ENCODE data around the gene CASQ2. TPM values are rescaled to one million over a fixed set of nuclear protein-coding genes. Genes with fewer than 3 reads are reported as not detected.

Gene CASQ2
- polyA plus RNA-seq, 1 donor from 2014 or later = not detected

DNA sequence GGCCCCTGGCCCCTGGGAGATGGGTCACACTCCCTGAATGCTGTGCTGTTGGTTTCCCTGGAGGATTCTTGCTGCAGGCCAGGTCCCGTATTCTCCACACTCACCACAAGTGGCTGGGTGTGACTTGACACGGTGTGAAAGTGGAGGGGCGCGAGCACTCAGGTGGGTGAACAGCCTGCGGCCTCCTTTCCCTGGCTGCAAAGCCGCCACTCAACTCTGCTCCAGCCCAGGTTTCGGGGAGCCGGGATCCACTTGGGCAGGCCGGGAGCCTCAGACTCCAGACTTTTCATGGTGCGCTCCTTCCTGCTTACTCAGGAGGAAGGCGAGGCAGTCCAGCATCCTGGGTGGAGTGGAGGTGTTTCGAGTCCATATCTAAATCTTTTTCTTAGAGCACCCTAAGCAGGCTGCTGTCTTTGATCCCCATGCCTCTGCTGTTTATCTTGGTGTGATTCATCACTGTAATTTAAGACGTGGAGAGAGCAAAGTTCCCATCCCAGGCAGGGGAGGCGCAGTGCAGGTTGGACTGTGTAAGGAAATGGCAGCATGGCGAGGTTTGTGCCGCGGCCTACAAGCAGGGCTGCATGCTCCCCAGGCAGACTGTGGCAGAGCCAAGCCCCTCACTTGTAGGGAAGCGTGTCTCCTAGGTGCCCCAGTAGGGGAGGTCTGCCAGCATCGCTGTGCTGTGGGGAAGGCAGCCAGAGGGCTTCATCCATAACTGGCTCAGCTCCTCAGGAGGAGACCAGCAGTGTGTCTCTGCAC lies 97.2 kb downstream of the CASQ2 start:
- H3K36me3 ChIP-seq (ENCODE audit: insufficient read depth, low read length) = no peaks in the 10 kb centered on the region
- no peak overlapping the region for H3K4me2 ChIP-seq (ENCODE audit: low read length)
- H3K9ac ChIP-seq (ENCODE audit: low read length) = no peak overlapping the region
- no peak overlapping the region for H3K27ac ChIP-seq (ENCODE audit: low read length)
- no peaks in the 10 kb centered on the region for H4K20me1 ChIP-seq (ENCODE audit: insufficient read depth)
- H3K79me2 ChIP-seq (replicated peaks; ENCODE audit: insufficient read depth, low read length) = no peaks in the 10 kb centered on the region
- no peaks in the 10 kb centered on the region for H3F3A ChIP-seq (ENCODE audit: insufficient read depth, low read length, poor library complexity, severe bottlenecking)
- H3K27me3 ChIP-seq (ENCODE audit: insufficient read depth, low read depth, low read length) = no peaks in the 10 kb centered on the region
- no peaks in the 10 kb centered on the region for H3K9me3 ChIP-seq (ENCODE audit: low read length)
- H3K4me3 ChIP-seq (ENCODE audit: low read length) = no peak overlapping the region
- no peak overlapping the region for H2AFZ ChIP-seq (ENCODE audit: low read depth, low read length)
- TF ChIP-seq RAD21 (conservative IDR thresholded peaks at IDR 0.05) (no peak), EP300 (conservative IDR thresholded peaks at IDR 0.05; ENCODE audit: poor library complexity, severe bottlenecking) (no peak), EZH2 (IDR thresholded peaks at IDR 0.05; ENCODE audit: borderline replicate concordance, insufficient read depth, low read length, poor library complexity, severe bottlenecking) (no peak)
- no peaks in the 10 kb centered on the region for H3K9me2 ChIP-seq (ENCODE audit: insufficient read depth, low read length)

DNA sequence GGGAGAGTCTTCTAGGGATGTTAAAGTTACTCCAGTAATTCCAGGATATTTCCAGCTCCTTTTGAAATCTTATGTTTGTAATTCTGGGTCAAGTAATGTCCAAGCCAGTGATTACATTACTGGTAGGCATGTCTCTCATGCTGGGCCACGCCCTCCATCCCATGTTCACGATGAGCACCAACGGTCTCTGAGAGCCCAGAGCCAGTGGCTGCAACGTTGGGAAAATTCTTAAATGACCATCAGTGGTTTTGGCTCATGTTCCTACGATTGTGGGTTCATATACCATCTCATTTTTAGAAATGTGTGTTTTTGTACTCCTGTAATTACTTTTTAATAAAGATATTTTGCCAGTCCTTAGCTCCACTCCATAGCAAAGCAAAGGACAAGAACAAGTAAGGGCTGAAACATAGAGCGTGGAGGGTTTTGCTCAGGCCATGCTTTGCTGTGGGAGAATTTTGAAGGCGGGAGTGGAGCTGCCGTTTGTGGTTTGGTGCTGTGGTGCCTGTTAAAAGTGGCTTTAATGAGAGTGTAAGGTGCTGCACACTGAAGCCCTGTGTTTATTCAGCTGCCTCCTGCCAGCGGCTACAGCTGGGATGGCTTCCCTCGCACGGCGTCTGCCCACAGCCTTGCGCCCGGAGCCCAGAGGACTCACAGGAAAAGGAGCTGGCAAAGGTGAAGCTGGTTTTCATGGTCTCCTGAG lies 97.9 kb downstream of the CASQ2 start:
- no peaks in the 10 kb centered on the region for H3K36me3 ChIP-seq (ENCODE audit: insufficient read depth, low read length)
- no peaks in the 10 kb centered on the region for H3K79me2 ChIP-seq (replicated peaks; ENCODE audit: insufficient read depth, low read length)
- H3K4me3 ChIP-seq (ENCODE audit: low read length) = no peak overlapping the region
- no peaks in the 10 kb centered on the region for H4K20me1 ChIP-seq (ENCODE audit: insufficient read depth)
- H3F3A ChIP-seq (ENCODE audit: insufficient read depth, low read length, poor library complexity, severe bottlenecking) = no peaks in the 10 kb centered on the region
- no peak overlapping the region for H3K27ac ChIP-seq (ENCODE audit: low read length)
- H3K4me2 ChIP-seq (ENCODE audit: low read length) = no peak overlapping the region
- H2AFZ ChIP-seq (ENCODE audit: low read depth, low read length) = no peak overlapping the region
- no peaks in the 10 kb centered on the region for H3K9me2 ChIP-seq (ENCODE audit: insufficient read depth, low read length)
- H3K9ac ChIP-seq (ENCODE audit: low read length) = no peak overlapping the region
- no peaks in the 10 kb centered on the region for H3K27me3 ChIP-seq (ENCODE audit: insufficient read depth, low read depth, low read length)
- TF ChIP-seq EP300 (conservative IDR thresholded peaks at IDR 0.05; ENCODE audit: poor library complexity, severe bottlenecking) (no peak), TAF1 (IDR thresholded peaks at IDR 0.05; ENCODE audit: low read depth) (no peak), RAD21 (conservative IDR thresholded peaks at IDR 0.05) (no peak), MXI1 (conservative IDR thresholded peaks at IDR 0.05; ENCODE audit: poor library complexity, severe bottlenecking) (no peak), EZH2 (IDR thresholded peaks at IDR 0.05; ENCODE audit: borderline replicate concordance, insufficient read depth, low read length, poor library complexity, severe bottlenecking) (no peak)
- TF ChIP-seq, protein P1, sequence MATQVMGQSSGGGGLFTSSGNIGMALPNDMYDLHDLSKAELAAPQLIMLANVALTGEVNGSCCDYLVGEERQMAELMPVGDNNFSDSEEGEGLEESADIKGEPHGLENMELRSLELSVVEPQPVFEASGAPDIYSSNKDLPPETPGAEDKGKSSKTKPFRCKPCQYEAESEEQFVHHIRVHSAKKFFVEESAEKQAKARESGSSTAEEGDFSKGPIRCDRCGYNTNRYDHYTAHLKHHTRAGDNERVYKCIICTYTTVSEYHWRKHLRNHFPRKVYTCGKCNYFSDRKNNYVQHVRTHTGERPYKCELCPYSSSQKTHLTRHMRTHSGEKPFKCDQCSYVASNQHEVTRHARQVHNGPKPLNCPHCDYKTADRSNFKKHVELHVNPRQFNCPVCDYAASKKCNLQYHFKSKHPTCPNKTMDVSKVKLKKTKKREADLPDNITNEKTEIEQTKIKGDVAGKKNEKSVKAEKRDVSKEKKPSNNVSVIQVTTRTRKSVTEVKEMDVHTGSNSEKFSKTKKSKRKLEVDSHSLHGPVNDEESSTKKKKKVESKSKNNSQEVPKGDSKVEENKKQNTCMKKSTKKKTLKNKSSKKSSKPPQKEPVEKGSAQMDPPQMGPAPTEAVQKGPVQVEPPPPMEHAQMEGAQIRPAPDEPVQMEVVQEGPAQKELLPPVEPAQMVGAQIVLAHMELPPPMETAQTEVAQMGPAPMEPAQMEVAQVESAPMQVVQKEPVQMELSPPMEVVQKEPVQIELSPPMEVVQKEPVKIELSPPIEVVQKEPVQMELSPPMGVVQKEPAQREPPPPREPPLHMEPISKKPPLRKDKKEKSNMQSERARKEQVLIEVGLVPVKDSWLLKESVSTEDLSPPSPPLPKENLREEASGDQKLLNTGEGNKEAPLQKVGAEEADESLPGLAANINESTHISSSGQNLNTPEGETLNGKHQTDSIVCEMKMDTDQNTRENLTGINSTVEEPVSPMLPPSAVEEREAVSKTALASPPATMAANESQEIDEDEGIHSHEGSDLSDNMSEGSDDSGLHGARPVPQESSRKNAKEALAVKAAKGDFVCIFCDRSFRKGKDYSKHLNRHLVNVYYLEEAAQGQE (IDR thresholded peaks at IDR 0.05; ENCODE audit: borderline replicate concordance) = no peak
- TF ChIP-seq, protein P2, sequence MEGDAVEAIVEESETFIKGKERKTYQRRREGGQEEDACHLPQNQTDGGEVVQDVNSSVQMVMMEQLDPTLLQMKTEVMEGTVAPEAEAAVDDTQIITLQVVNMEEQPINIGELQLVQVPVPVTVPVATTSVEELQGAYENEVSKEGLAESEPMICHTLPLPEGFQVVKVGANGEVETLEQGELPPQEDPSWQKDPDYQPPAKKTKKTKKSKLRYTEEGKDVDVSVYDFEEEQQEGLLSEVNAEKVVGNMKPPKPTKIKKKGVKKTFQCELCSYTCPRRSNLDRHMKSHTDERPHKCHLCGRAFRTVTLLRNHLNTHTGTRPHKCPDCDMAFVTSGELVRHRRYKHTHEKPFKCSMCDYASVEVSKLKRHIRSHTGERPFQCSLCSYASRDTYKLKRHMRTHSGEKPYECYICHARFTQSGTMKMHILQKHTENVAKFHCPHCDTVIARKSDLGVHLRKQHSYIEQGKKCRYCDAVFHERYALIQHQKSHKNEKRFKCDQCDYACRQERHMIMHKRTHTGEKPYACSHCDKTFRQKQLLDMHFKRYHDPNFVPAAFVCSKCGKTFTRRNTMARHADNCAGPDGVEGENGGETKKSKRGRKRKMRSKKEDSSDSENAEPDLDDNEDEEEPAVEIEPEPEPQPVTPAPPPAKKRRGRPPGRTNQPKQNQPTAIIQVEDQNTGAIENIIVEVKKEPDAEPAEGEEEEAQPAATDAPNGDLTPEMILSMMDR (IDR thresholded peaks at IDR 0.05; ENCODE audit: poor library complexity, severe bottlenecking) = no peak
- no peaks in the 10 kb centered on the region for H3K9me3 ChIP-seq (ENCODE audit: low read length)

Data from neural cell (in vitro differentiated cells).